K562 (cell line): Measurements from ENCODE around the gene TNN. TPM values are rescaled to one million over a fixed set of nuclear protein-coding genes. Genes with fewer than 3 reads are reported as not detected.
"Not testable (repeated sequence)": the region's sequence is repeated elsewhere in the genome, so short reads cannot be mapped to it uniquely, and the experiment has no call there.

Experiments
- ATAC-seq: fragments of 200-7000 bp; cut with Tn5 transposase; 3 replicates; pipeline ENCODE4 v1.9.1; 2020; ENCODE audit warnings: moderate library complexity
- BruUV-seq: library from RNA; stranded (reverse); fragments of 400-500 nt; replicated peaks from 2 replicates; lab custom pipeline; 2021; lab: Mats Ljungman, UMichigan
- CTCF ChIA-PET: fragments of 300-600 bp; formaldehyde crosslinking; extraction: SDS; loops from one replicate; lab custom pipeline; 2021; ENCODE audit warnings: low intra/inter-chr PET ratio; lab: Yijun Ruan, JAX
- POLR2A ChIA-PET: fragments of 300-600, 350-650 bp; sonication (Branson Sonifier 250); formaldehyde crosslinking; extraction: SDS; loops from one replicate; lab custom pipeline; 2021; ENCODE audit warnings: antibody characterized with exemption, inconsistent platforms; lab: Yijun Ruan, JAX
- DNase-seq, 4 experiments: peaks; one replicate each; pipeline versions ENCODE4 v3.0.0 to v3.0.0-alpha.2; 2011 to 2018; ENCODE audit warnings: low spot score in 3 of 4, mixed read lengths in 3 of 4; ENCODE audit errors: extremely low read depth in 1 of 4
- FAIRE-seq: peaks from 2 replicates; lab custom pipeline; 2011; peaks lifted over from hg19 to GRCh38; lab: Jason Lieb, UNC
- H2AFZ ChIP-seq: 2 replicates; pipeline ENCODE4 v1.6.0; 2011; ENCODE audit warnings: low read depth, low read length, control low read depth, inconsistent platforms
- H3K27ac ChIP-seq: fragments of 200-600 bp; 3 replicates; pipeline ENCODE4 v1.8.0; 2011; ENCODE audit warnings: low read depth, mild to moderate bottlenecking, control low read depth, inconsistent platforms, low read length, moderate library complexity, mixed read lengths; ENCODE audit errors: extremely low read depth
- H3K27me3 ChIP-seq, 2 experiments: fragments of 300-600 bp in 1 of 2; 2 replicates in 1 of 2; 3 replicates in 1 of 2; pipeline versions ENCODE4 v1.6.0 to v1.8.0; 2011; ENCODE audit warnings: inconsistent platforms in 2 of 2, low read length in 2 of 2, mild to moderate bottlenecking in 1 of 2, mixed read lengths in 1 of 2, moderate library complexity in 1 of 2; ENCODE audit not compliant: control insufficient read depth in 2 of 2, insufficient read depth in 2 of 2
- H3K36me3 ChIP-seq: fragments of 300-600 bp; 3 replicates; pipeline ENCODE4 v1.8.0; 2011; ENCODE audit warnings: mild to moderate bottlenecking, low read length, inconsistent platforms; ENCODE audit not compliant: control insufficient read depth, insufficient read depth
- H3K4me1 ChIP-seq, 2 experiments: fragments of 200-600 bp in 1 of 2; replicated peaks in 1 of 2; 2 replicates in 1 of 2; 3 replicates in 1 of 2; pipeline versions ENCODE4 v1.5.1 to v1.8.0; 2011; ENCODE audit warnings: inconsistent platforms in 2 of 2, low read length in 2 of 2, mild to moderate bottlenecking in 1 of 2, mixed read lengths in 1 of 2, moderate library complexity in 1 of 2; ENCODE audit not compliant: control insufficient read depth in 2 of 2, insufficient read depth in 2 of 2
- H3K4me2 ChIP-seq: 2 replicates; pipeline ENCODE4 v1.6.1; 2011; ENCODE audit warnings: low read length, control low read depth, inconsistent platforms, mixed read lengths; ENCODE audit not compliant: insufficient read depth
- H3K4me3 ChIP-seq: fragments of 200-600 bp; sonication (generic), shearing (Covaris generic); 2 replicates; pipeline ENCODE4 v1.5.1; 2016; ENCODE audit warnings: control low read depth, inconsistent platforms
- H3K79me2 ChIP-seq: fragments of 200-600 bp; 3 replicates; pipeline ENCODE4 v1.8.0; 2011; ENCODE audit warnings: low read length, inconsistent platforms; ENCODE audit not compliant: control insufficient read depth, insufficient read depth
- H3K9ac ChIP-seq, 2 experiments: 2 replicates each; pipeline versions ENCODE4 v1.6.0 to v1.6.1; 2011; ENCODE audit warnings: low read depth in 2 of 2, low read length in 2 of 2, control low read depth in 1 of 2, inconsistent platforms in 1 of 2, mild to moderate bottlenecking in 1 of 2, mixed read lengths in 1 of 2; ENCODE audit not compliant: insufficient read depth in 1 of 2
- H3K9me1 ChIP-seq: one replicate; pipeline ENCODE4 v1.6.0; 2011; ENCODE audit warnings: inconsistent platforms, mild to moderate bottlenecking, low read length, moderate library complexity; ENCODE audit not compliant: control insufficient read depth, insufficient read depth
- H3K9me3 ChIP-seq: replicated peaks from 2 replicates; pipeline ENCODE4 v1.5.1; 2011; ENCODE audit warnings: low read depth, low read length, inconsistent platforms; ENCODE audit not compliant: control insufficient read depth, insufficient read depth
- H4K20me1 ChIP-seq: replicated peaks from 2 replicates; pipeline ENCODE4 v1.6.1; 2011; ENCODE audit warnings: low read length, inconsistent platforms, mixed read lengths; ENCODE audit not compliant: control insufficient read depth, insufficient read depth
- RBFOX2 ChIP-seq: fragments of 200-400 bp; formaldehyde crosslinking; IDR thresholded peaks from 2 replicates; pipeline ENCODE4 v1.6.1; 2017; ENCODE audit warnings: low read depth, mild to moderate bottlenecking, low read length, moderate library complexity
- WGBS: fragments of 100-300 bp; shearing (Covaris generic); methylation state at CpG from one replicate; pipeline ENCODE4 v1.1.6; 2016; ENCODE audit warnings: low coverage, mixed read lengths; ENCODE audit not compliant: insufficient coverage; ENCODE audit errors: missing lambda C conversion rate; 5-methylcytosine and 5-hydroxymethylcytosine counted together
- in situ Hi-C: fragments of 300-500 bp; cut with MboI; formaldehyde crosslinking; loops from 4 replicates; pipeline ENCODE4 v1.15.0; 2018; ENCODE audit warnings: inconsistent platforms, mixed read lengths
- intact Hi-C: fragments of 100-400 bp; cut with micrococcal nuclease; formaldehyde crosslinking; loops from 2 replicates; pipeline ENCODE4 v1.14.2; 2022
- polyA plus RNA-seq, 8 experiments: library from polyadenylated mRNA; depleted of rRNA in 4 of 8; stranded (reverse) in 5 of 8; unstranded in 3 of 8; fragments of >200 nt; fragmentation: Nextera tagmentation in 2 of 8; fragmentation: Illumina TruSeq in 1 of 8; extraction: Ambion mirVana in 2 of 8; extraction: Trizol in 1 of 8; gene quantifications; 2 replicates each; pipeline versions ENCODE4 v1.2.1 to v1.2.3, GENCODE V29; 2011 to 2014; ENCODE audit warnings: inconsistent platforms in 1 of 8, missing spikeins in 1 of 8
- total RNA-seq, 7 experiments: library from RNA; depleted of rRNA in 6 of 7; stranded (reverse); fragments of >200 nt in 6 of 7; fragmentation: Illumina TruSeq in 2 of 7; extraction: Trizol in 2 of 7; gene quantifications; 2 replicates each; pipeline versions ENCODE4 v1.2.1 to v1.2.3, GENCODE V29; 2011 to 2021; ENCODE audit warnings: low replicate concordance in 1 of 7

The TNN gene
- total and polyA plus RNA-seq, 9 of the 15 experiments (the other 6 are each of a cell fraction or from before 2014, with no cell fraction given) = 0.01 to 0.09 (median 0.07) TPM; not detected in 4

DNA sequence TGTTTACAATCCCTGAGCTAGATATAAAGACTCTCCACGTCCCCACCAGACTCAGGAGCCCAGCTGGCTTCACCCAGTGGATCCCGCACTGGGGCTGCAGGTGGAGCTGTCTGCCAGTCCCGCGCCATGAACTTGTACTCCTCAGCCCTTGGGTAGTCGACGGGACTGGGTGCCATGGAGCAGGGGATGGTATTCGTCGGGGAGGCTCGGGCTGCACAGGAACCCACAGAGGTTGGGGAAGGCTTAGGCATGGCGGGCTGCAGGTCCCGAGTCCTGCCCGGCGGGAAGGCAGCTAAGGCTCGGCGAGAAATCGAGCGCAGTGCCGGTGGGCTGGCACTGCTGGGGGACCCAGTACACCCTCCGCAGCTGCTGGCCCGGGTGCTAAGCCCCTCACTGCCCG is 34.5 kb downstream of the TNN start:
- H3K4me1 ChIP-seq, H3K27me3 ChIP-seq, BruUV-seq, intact Hi-C loops, H3K4me2 ChIP-seq, POLR2A ChIA-PET, H3K79me2 ChIP-seq, CTCF ChIA-PET, DNase-seq, H3K36me3 ChIP-seq, H3K9ac ChIP-seq, H3K9me3 ChIP-seq, FAIRE-seq, H2AFZ ChIP-seq, H3K4me3 ChIP-seq, H4K20me1 ChIP-seq, H3K9me1 ChIP-seq, ATAC-seq, H3K27ac ChIP-seq, in situ Hi-C loops: not testable (repeated sequence)
- 0 out of 2 replicates have a peak, but pooled peaks have one; percentile 24 for TF ChIP-seq RBFOX2
- WGBS = 28% methylated on average over 9 of the region's 21 CpGs

DNA sequence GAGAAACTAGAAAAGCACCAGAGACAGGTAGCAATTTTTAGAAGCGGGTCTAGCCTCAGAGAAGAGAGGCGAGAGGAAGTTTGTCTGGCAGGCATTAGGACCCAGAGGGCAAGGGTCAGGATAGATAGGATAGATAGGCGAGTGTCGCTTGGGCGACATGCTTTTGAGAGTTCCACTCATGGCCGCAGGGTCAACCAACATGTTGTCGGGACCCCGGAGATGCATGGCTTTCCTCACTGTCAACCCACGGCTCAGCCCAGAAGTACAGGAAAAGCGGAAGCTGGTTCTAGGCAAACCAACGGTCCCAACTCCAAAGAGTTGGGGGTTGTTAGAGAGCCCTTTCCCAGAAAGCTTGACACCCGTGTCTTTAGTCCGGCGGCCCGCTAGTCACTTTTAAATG is 38.9 kb downstream of the TNN start:
- H3K27me3 ChIP-seq, H3K9me1 ChIP-seq, H3K27ac ChIP-seq, H4K20me1 ChIP-seq, CTCF ChIA-PET, H3K9ac ChIP-seq, ATAC-seq, H3K9me3 ChIP-seq, H3K36me3 ChIP-seq, H3K4me1 ChIP-seq, H3K79me2 ChIP-seq, H2AFZ ChIP-seq, in situ Hi-C loops, FAIRE-seq, intact Hi-C loops, BruUV-seq, POLR2A ChIA-PET, DNase-seq: not testable (repeated sequence)
- Histone ChIP-seq H3K4me2 (peak overlapping the region; percentile 37; the same call in 1 of the 2 replicates), H3K4me3 (peak overlapping the region; percentile 11; the same call in 1 of the 2 replicates)
- WGBS = 12% methylated on average over 13 of the region's 15 CpGs
- TF ChIP-seq RBFOX2 = peak; percentile 41; the same call in 1 of the 2 replicates

DNA sequence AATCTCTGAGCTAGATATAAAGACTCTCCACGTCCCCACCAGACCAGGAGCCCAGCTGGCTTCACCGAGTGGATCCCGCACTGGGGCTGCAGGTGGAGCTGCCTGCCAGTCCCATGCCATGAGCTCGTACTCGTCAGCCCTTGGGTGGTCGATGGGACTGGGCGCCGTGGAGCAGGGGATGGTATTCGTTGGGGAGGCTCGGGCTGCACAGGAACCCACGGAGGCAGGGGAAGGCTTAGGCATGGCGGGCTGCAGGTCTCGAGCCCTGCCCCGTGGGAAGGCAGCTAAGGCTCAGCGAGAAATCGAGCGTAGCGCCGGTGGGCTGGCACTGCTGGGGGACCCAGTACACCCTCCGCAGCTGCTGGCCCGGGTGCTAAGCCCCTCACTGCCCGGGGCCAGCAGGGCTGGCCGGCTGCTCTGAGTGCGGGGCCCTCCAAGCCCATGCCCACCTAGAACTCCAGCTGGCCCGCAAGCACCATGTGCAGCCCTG is 40.7 kb downstream of the TNN start:
- 25% methylated on average over 17 of the region's 25 CpGs for WGBS
- H3K27ac ChIP-seq, H3K27me3 ChIP-seq, H3K9me1 ChIP-seq, H2AFZ ChIP-seq, in situ Hi-C loops, H4K20me1 ChIP-seq, H3K9me3 ChIP-seq, intact Hi-C loops, ATAC-seq, DNase-seq, H3K9ac ChIP-seq, BruUV-seq, H3K36me3 ChIP-seq, H3K4me1 ChIP-seq, H3K79me2 ChIP-seq, FAIRE-seq, CTCF ChIA-PET, H3K4me3 ChIP-seq, H3K4me2 ChIP-seq: not testable (repeated sequence)
- POLR2A ChIA-PET = interaction anchor here (0.6 kb wide), 1 partner anchor 177 kb away, joined by 3 read pairs; no protein-coding TSS in a partner anchor
